ENCODE data around the gene CFAP46. TPM values are rescaled to one million over a fixed set of nuclear protein-coding genes. Genes with fewer than 3 reads are reported as not detected.

CFAP46 gene
- total RNA-seq, 1 experiment from 2014 or later = 3.3 TPM

DNA sequence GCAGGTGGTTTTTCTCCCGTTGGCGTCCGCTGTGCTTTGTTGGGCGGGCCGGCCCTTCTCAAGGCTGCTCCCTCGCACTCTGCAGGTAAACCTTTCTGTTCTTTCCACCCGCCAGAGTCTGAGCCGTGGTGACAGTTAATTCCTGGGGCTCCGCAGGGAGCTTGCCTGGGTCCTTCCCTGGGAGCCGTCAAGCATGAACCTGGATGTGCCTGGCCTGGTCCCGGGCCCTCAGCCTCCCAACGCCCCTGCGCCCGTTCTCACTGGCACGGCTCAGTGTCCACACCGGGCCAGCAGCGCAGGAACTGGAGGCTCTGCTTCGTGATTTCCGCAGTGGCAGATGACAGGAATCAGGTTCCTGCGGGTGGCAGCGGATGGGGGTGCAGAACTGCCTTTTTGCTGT lies 145.5 kb downstream of the CFAP46 start:
- POLR2A ChIA-PET = no interaction called here
- CTCF ChIA-PET = no interaction called here
- Mint-ChIP-seq H3K27ac (0 out of 2 replicates have a peak overlapping the region, but pooled peaks have one; percentile 23), H3K36me3 (0 out of 2 replicates have a peak, but pooled peaks cover 2% of the 10 kb centered on the region), H3K27me3 (ENCODE audit: low read depth) (peaks cover 5% of the 10 kb centered on the region), H3K4me1 (no peaks in the 10 kb centered on the region), H3K4me3 (no peak overlapping the region), H3K9me3 (0 out of 2 replicates have a peak, but pooled peaks cover 1% of the 10 kb centered on the region)
- TF ChIP-seq, protein P1, sequence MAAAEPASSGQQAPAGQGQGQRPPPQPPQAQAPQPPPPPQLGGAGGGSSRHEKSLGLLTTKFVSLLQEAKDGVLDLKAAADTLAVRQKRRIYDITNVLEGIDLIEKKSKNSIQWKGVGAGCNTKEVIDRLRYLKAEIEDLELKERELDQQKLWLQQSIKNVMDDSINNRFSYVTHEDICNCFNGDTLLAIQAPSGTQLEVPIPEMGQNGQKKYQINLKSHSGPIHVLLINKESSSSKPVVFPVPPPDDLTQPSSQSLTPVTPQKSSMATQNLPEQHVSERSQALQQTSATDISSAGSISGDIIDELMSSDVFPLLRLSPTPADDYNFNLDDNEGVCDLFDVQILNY (CRISPR knock-in tag; IDR thresholded peaks at IDR 0.05) = no peak
- no peak for TF ChIP-seq ZNF317 (CRISPR knock-in tag; IDR thresholded peaks at IDR 0.05; ENCODE audit: borderline replicate concordance, low read depth)
- no peak for TF ChIP-seq ZNF219 (CRISPR knock-in tag; IDR thresholded peaks at IDR 0.05; ENCODE audit: borderline replicate concordance)
- TF ChIP-seq ZNF232 (CRISPR knock-in tag; IDR thresholded peaks at IDR 0.05) = no peak
- TF ChIP-seq, protein P2, sequence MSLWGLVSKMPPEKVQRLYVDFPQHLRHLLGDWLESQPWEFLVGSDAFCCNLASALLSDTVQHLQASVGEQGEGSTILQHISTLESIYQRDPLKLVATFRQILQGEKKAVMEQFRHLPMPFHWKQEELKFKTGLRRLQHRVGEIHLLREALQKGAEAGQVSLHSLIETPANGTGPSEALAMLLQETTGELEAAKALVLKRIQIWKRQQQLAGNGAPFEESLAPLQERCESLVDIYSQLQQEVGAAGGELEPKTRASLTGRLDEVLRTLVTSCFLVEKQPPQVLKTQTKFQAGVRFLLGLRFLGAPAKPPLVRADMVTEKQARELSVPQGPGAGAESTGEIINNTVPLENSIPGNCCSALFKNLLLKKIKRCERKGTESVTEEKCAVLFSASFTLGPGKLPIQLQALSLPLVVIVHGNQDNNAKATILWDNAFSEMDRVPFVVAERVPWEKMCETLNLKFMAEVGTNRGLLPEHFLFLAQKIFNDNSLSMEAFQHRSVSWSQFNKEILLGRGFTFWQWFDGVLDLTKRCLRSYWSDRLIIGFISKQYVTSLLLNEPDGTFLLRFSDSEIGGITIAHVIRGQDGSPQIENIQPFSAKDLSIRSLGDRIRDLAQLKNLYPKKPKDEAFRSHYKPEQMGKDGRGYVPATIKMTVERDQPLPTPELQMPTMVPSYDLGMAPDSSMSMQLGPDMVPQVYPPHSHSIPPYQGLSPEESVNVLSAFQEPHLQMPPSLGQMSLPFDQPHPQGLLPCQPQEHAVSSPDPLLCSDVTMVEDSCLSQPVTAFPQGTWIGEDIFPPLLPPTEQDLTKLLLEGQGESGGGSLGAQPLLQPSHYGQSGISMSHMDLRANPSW (CRISPR knock-in tag; conservative IDR thresholded peaks at IDR 0.05; ENCODE audit: low read depth) = no peak
- no peak for TF ChIP-seq FOXP1 (CRISPR knock-in tag; IDR thresholded peaks at IDR 0.05; ENCODE audit: borderline replicate concordance)
- TF ChIP-seq PRRX2 (CRISPR knock-in tag; IDR thresholded peaks at IDR 0.05) = no peak
- TF ChIP-seq SMAD3 (CRISPR knock-in tag; IDR thresholded peaks at IDR 0.05; ENCODE audit: borderline replicate concordance) = no peak
- no peak for TF ChIP-seq GABPB1 (CRISPR knock-in tag; IDR thresholded peaks at IDR 0.05)
- TF ChIP-seq, protein P3, sequence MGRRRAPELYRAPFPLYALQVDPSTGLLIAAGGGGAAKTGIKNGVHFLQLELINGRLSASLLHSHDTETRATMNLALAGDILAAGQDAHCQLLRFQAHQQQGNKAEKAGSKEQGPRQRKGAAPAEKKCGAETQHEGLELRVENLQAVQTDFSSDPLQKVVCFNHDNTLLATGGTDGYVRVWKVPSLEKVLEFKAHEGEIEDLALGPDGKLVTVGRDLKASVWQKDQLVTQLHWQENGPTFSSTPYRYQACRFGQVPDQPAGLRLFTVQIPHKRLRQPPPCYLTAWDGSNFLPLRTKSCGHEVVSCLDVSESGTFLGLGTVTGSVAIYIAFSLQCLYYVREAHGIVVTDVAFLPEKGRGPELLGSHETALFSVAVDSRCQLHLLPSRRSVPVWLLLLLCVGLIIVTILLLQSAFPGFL (CRISPR knock-in tag; IDR thresholded peaks at IDR 0.05; ENCODE audit: borderline replicate concordance) = no peak
- TF ChIP-seq KAT7 (CRISPR knock-in tag; IDR thresholded peaks at IDR 0.05; ENCODE audit: borderline replicate concordance) = no peak
- TF ChIP-seq IRF2 (CRISPR knock-in tag; IDR thresholded peaks at IDR 0.05; ENCODE audit: borderline replicate concordance, low read depth) = no peak
- TF ChIP-seq GTF2I (CRISPR knock-in tag; conservative IDR thresholded peaks at IDR 0.05) = no peak
- TF ChIP-seq MYBL2 (CRISPR knock-in tag; IDR thresholded peaks at IDR 0.05) = no peak
- TF ChIP-seq JAZF1 (CRISPR knock-in tag; IDR thresholded peaks at IDR 0.05) = no peak
- TF ChIP-seq, protein P4, sequence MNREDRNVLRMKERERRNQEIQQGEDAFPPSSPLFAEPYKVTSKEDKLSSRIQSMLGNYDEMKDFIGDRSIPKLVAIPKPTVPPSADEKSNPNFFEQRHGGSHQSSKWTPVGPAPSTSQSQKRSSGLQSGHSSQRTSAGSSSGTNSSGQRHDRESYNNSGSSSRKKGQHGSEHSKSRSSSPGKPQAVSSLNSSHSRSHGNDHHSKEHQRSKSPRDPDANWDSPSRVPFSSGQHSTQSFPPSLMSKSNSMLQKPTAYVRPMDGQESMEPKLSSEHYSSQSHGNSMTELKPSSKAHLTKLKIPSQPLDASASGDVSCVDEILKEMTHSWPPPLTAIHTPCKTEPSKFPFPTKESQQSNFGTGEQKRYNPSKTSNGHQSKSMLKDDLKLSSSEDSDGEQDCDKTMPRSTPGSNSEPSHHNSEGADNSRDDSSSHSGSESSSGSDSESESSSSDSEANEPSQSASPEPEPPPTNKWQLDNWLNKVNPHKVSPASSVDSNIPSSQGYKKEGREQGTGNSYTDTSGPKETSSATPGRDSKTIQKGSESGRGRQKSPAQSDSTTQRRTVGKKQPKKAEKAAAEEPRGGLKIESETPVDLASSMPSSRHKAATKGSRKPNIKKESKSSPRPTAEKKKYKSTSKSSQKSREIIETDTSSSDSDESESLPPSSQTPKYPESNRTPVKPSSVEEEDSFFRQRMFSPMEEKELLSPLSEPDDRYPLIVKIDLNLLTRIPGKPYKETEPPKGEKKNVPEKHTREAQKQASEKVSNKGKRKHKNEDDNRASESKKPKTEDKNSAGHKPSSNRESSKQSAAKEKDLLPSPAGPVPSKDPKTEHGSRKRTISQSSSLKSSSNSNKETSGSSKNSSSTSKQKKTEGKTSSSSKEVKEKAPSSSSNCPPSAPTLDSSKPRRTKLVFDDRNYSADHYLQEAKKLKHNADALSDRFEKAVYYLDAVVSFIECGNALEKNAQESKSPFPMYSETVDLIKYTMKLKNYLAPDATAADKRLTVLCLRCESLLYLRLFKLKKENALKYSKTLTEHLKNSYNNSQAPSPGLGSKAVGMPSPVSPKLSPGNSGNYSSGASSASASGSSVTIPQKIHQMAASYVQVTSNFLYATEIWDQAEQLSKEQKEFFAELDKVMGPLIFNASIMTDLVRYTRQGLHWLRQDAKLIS (CRISPR knock-in tag; IDR thresholded peaks at IDR 0.05; ENCODE audit: borderline replicate concordance) = no peak
- TF ChIP-seq, protein P5, sequence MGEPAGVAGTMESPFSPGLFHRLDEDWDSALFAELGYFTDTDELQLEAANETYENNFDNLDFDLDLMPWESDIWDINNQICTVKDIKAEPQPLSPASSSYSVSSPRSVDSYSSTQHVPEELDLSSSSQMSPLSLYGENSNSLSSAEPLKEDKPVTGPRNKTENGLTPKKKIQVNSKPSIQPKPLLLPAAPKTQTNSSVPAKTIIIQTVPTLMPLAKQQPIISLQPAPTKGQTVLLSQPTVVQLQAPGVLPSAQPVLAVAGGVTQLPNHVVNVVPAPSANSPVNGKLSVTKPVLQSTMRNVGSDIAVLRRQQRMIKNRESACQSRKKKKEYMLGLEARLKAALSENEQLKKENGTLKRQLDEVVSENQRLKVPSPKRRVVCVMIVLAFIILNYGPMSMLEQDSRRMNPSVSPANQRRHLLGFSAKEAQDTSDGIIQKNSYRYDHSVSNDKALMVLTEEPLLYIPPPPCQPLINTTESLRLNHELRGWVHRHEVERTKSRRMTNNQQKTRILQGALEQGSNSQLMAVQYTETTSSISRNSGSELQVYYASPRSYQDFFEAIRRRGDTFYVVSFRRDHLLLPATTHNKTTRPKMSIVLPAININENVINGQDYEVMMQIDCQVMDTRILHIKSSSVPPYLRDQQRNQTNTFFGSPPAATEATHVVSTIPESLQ (CRISPR knock-in tag; IDR thresholded peaks at IDR 0.05) = no peak
- TF ChIP-seq, protein P6, sequence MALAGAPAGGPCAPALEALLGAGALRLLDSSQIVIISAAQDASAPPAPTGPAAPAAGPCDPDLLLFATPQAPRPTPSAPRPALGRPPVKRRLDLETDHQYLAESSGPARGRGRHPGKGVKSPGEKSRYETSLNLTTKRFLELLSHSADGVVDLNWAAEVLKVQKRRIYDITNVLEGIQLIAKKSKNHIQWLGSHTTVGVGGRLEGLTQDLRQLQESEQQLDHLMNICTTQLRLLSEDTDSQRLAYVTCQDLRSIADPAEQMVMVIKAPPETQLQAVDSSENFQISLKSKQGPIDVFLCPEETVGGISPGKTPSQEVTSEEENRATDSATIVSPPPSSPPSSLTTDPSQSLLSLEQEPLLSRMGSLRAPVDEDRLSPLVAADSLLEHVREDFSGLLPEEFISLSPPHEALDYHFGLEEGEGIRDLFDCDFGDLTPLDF (CRISPR knock-in tag; IDR thresholded peaks at IDR 0.05) = no peak
- ATAC-seq = no peak
- no peak for DNase-seq (ENCODE audit: low spot score)
